CD14-positive monocyte (primary cell): Measurements from ENCODE around the gene HSPB9. TPM values are rescaled to one million over a fixed set of nuclear protein-coding genes. Genes with fewer than 3 reads are reported as not detected.
A peak's percentile ranks its signal among the peaks of the same experiment; 100 is the strongest.

Source experiments
- DNase-seq, 3 donors: peaks; one replicate each; pipeline ENCODE4 v3.0.0-alpha.2; 2011 to 2022
- H2AFZ ChIP-seq: 2 replicates; pipeline ENCODE4 v1.6.0; 2012; ENCODE audit warnings: mild to moderate bottlenecking, low read depth, low read length, inconsistent platforms; ENCODE audit not compliant: insufficient read depth, poor library complexity, severe bottlenecking
- H3K27ac ChIP-seq, 2 donors: 1 replicate in 1 of 2; 2 replicates in 1 of 2; pipeline ENCODE4 v1.5.1; 2012 to 2013; ENCODE audit warnings: low read length in 2 of 2, control low read depth in 1 of 2, inconsistent platforms in 1 of 2, low read depth in 1 of 2, mild to moderate bottlenecking in 1 of 2
- H3K27me3 ChIP-seq, 2 donors: one replicate each; pipeline versions ENCODE4 v1.6.0 to v1.6.1; 2011 to 2013; ENCODE audit warnings: low read length in 2 of 2; ENCODE audit not compliant: control insufficient read depth in 2 of 2, insufficient read depth in 2 of 2
- H3K36me3 ChIP-seq, 2 donors: replicated peaks in 1 of 2; 1 replicate in 1 of 2; 2 replicates in 1 of 2; pipeline versions ENCODE4 v1.5.1 to v1.6.1; 2012 to 2013; ENCODE audit warnings: low read length in 2 of 2, control low read depth in 1 of 2, inconsistent platforms in 1 of 2, mild to moderate bottlenecking in 1 of 2; ENCODE audit not compliant: insufficient read depth in 2 of 2, control insufficient read depth in 1 of 2
- H3K4me1 ChIP-seq, 2 donors: 1 replicate in 1 of 2; 2 replicates in 1 of 2; pipeline versions ENCODE4 v1.5.1 to v1.6.1; 2012 to 2013; ENCODE audit warnings: low read length in 2 of 2, control low read depth in 1 of 2, inconsistent platforms in 1 of 2, mild to moderate bottlenecking in 1 of 2, moderate library complexity in 1 of 2; ENCODE audit not compliant: insufficient read depth in 2 of 2, control insufficient read depth in 1 of 2
- H3K4me2 ChIP-seq: replicated peaks from 2 replicates; pipeline ENCODE3; 2012; ENCODE audit warnings: low read length, moderate library complexity, mild to moderate bottlenecking; ENCODE audit not compliant: poor library complexity, severe bottlenecking; ENCODE audit errors: extremely low read depth
- H3K4me3 ChIP-seq, 3 experiments: fragments of 200-600 bp in 1 of 3; sonication (generic) in 1 of 3; replicated peaks in 1 of 3; 1 replicate in 2 of 3; 2 replicates in 1 of 3; pipeline ENCODE4 v1.5.1; 2011 to 2013; ENCODE audit warnings: low read length in 3 of 3, mild to moderate bottlenecking in 3 of 3, control low read depth in 2 of 3, low read depth in 2 of 3, inconsistent platforms in 1 of 3, moderate library complexity in 1 of 3
- H3K79me2 ChIP-seq: 2 replicates; pipeline ENCODE4 v1.6.0; 2012; ENCODE audit warnings: mild to moderate bottlenecking, control low read depth, inconsistent platforms, low read length, moderate library complexity; ENCODE audit not compliant: insufficient read depth
- H3K9ac ChIP-seq: 2 replicates; pipeline ENCODE4 v1.6.0; 2017; ENCODE audit warnings: low read length, mild to moderate bottlenecking; ENCODE audit not compliant: insufficient read depth, poor library complexity, severe bottlenecking
- H3K9me3 ChIP-seq, 2 donors: replicated peaks in 1 of 2; 1 replicate in 1 of 2; 2 replicates in 1 of 2; pipeline versions ENCODE4 v1.5.1 to v1.6.1; 2012 to 2013; ENCODE audit warnings: low read length in 2 of 2, control low read depth in 1 of 2; ENCODE audit not compliant: control insufficient read depth in 1 of 2, insufficient read depth in 1 of 2
- H4K20me1 ChIP-seq: 2 replicates; pipeline ENCODE4 v1.6.0; 2012; ENCODE audit warnings: mild to moderate bottlenecking, low read length, control low read depth, moderate library complexity; ENCODE audit not compliant: insufficient read depth
- H3K27ac Mint-ChIP-seq, 7 donors: one replicate each; pipeline ENCODE4 v1.8.0; 2020; ENCODE audit warnings: mild to moderate bottlenecking in 7 of 7, mixed read lengths in 7 of 7, moderate library complexity in 6 of 7, inconsistent platforms in 2 of 7
- H3K27me3 Mint-ChIP-seq, 3 donors: one replicate each; pipeline ENCODE4 v1.8.0; 2021 to 2022; ENCODE audit warnings: low read depth in 3 of 3, mild to moderate bottlenecking in 3 of 3, mixed read lengths in 3 of 3, moderate library complexity in 3 of 3, inconsistent platforms in 1 of 3
- H3K36me3 Mint-ChIP-seq, 2 donors: one replicate each; pipeline ENCODE4 v1.8.0; 2020; ENCODE audit warnings: mixed read lengths in 2 of 2, inconsistent platforms in 1 of 2, mild to moderate bottlenecking in 1 of 2
- H3K4me1 Mint-ChIP-seq: one replicate; pipeline ENCODE4 v1.8.0; 2020; ENCODE audit warnings: mild to moderate bottlenecking, mixed read lengths
- H3K4me3 Mint-ChIP-seq, 2 donors: one replicate each; pipeline ENCODE4 v1.8.0; 2020; ENCODE audit warnings: mild to moderate bottlenecking in 2 of 2, mixed read lengths in 2 of 2, moderate library complexity in 1 of 2
- H3K9me3 Mint-ChIP-seq, 7 donors: one replicate each; pipeline ENCODE4 v1.8.0; 2020 to 2022; ENCODE audit warnings: mixed read lengths in 7 of 7, mild to moderate bottlenecking in 6 of 7, moderate library complexity in 6 of 7, inconsistent platforms in 2 of 7
- CTCF ChIP-seq: fragments of 200-600 bp; IDR thresholded peaks from one replicate; pipeline ENCODE4 v1.8.0; 2022; ENCODE audit warnings: antibody characterized with exemption, mild to moderate bottlenecking
- WGBS: methylation state at CpG from one replicate; pipeline ENCODE4 v1.1.5; 2013; ENCODE audit warnings: missing lambda C conversion rate; ENCODE audit not compliant: insufficient coverage; 5-methylcytosine and 5-hydroxymethylcytosine counted together
- intact Hi-C, 2 donors: fragments of 100-400 bp; cut with micrococcal nuclease; formaldehyde crosslinking; loops; one replicate each; pipeline versions ENCODE4 v1.15.0 to v1.15.1; 2023
- polyA plus RNA-seq, 3 donors: library from polyadenylated mRNA; depleted of rRNA in 1 of 3; unstranded in 2 of 3; stranded (reverse) in 1 of 3; fragments of 300-500 nt in 2 of 3; fragments of >200 nt in 1 of 3; fragmentation: Illumina TruSeq in 2 of 3; gene quantifications; 1 replicate in 2 of 3; 2 replicates in 1 of 3; pipeline ENCODE4 v1.2.3, GENCODE V29; 2012 to 2021

Gene HSPB9
- polyA plus RNA-seq, 3 donors, result 0.04 TPM; not detected in 2

- TF ChIP-seq CTCF, result no peak
- H3K4me3 Mint-ChIP-seq, result no peak overlapping the region
- H3K4me1 Mint-ChIP-seq, result peaks cover 30% of the 10 kb centered on the region
- H4K20me1 ChIP-seq, result no peaks in the 10 kb centered on the region
- H3K4me2 ChIP-seq, result peak overlapping the region; percentile 75
- H2AFZ ChIP-seq, result peak overlapping the region; percentile 88
- peaks cover 0 to 3% (median 0%) of the 10 kb centered on the region in 3 donors for H3K27me3 Mint-ChIP-seq
- H3K27ac Mint-ChIP-seq, result peak overlapping the region in 5 of 7 donors; percentile 26 to 93 (median 60)
- peaks cover 5% of the 10 kb centered on the region for H3K79me2 ChIP-seq
- peak overlapping the region; percentile 71 for H3K9ac ChIP-seq
- peaks cover 18 to 21% of the 10 kb centered on the region in 2 donors for H3K4me1 ChIP-seq
- no peaks in the 10 kb centered on the region for H3K9me3 ChIP-seq
- peaks cover 6 to 9% of the 10 kb centered on the region in 2 donors for H3K36me3 ChIP-seq
- peak overlapping the region; percentile 72 to 85 for H3K27ac ChIP-seq
- no peaks in the 10 kb centered on the region for H3K27me3 ChIP-seq
- H3K4me3 ChIP-seq, result peak overlapping the region in 1 of 3 experiments; percentile 81
- no peak for DNase-seq
- intact Hi-C loops, result loop anchor here in 1 of 2 donors (5.0 kb wide), 2 partner anchors 51 to 196 kb away; partner anchors contain the start of gene ACLY
- 96% methylated on average over 26 of the region's 28 CpGs for WGBS
- H3K36me3 Mint-ChIP-seq, result peaks cover 39 to 45% of the 10 kb centered on the region in 2 donors
- no peaks in the 10 kb centered on the region for H3K9me3 Mint-ChIP-seq
Measured at GRCh38 chr17:42113293-42114069, 9.1 kb upstream of the HSPB9 start.

GRCh38 chr17:42114118-42114517 is 8.5 kb upstream of the HSPB9 start:
- no peak for TF ChIP-seq CTCF
- Mint-ChIP-seq H3K9me3 (no peaks in the 10 kb centered on the region), H3K4me1 (peaks cover 32% of the 10 kb centered on the region), H3K27me3 (peaks cover 0 to 1% (median 0%) of the 10 kb centered on the region in 3 donors), H3K27ac (peak overlapping the region in 2 of 7 donors; percentile 42 to 43), H3K36me3 (peaks cover 33 to 39% of the 10 kb centered on the region in 2 donors), H3K4me3 (no peak overlapping the region)
- Histone ChIP-seq H3K9ac (no peak overlapping the region), H3K4me3 (no peak overlapping the region), H3K79me2 (peaks cover 5% of the 10 kb centered on the region), H3K4me1 (peaks cover 18 to 21% of the 10 kb centered on the region in 2 donors), H3K27me3 (no peaks in the 10 kb centered on the region), H3K9me3 (no peaks in the 10 kb centered on the region), H4K20me1 (no peaks in the 10 kb centered on the region), H2AFZ (no peak overlapping the region), H3K36me3 (peaks cover 1 to 3% of the 10 kb centered on the region in 2 donors), H3K4me2 (no peak overlapping the region), H3K27ac (peak overlapping the region in 1 of 2 donors; percentile 85)
- no CpG with 5 or more reads among the region's 9 CpGs for WGBS
- no peak for DNase-seq
- intact Hi-C loops, result loop anchor here in 1 of 2 donors (5.0 kb wide), 2 partner anchors 52 to 197 kb away; partner anchors contain the start of gene ACLY
